GM19043 (cell line): ENCODE measurements around the gene ADGRG7.
A peak's percentile ranks its signal among the peaks of the same experiment; 100 is the strongest.
"Not testable (repeated sequence)": the region's sequence is repeated elsewhere in the genome, so short reads cannot be mapped to it uniquely, and the experiment has no call there.

Source experiments
- ATAC-seq: cut with Tn5 transposase; IDR thresholded peaks from one replicate; pipeline ENCODE4 v1.9.1; 2021; ENCODE audit warnings: low read depth; ENCODE audit not compliant: unreplicated experiment

Gene ADGRG7

DNA sequence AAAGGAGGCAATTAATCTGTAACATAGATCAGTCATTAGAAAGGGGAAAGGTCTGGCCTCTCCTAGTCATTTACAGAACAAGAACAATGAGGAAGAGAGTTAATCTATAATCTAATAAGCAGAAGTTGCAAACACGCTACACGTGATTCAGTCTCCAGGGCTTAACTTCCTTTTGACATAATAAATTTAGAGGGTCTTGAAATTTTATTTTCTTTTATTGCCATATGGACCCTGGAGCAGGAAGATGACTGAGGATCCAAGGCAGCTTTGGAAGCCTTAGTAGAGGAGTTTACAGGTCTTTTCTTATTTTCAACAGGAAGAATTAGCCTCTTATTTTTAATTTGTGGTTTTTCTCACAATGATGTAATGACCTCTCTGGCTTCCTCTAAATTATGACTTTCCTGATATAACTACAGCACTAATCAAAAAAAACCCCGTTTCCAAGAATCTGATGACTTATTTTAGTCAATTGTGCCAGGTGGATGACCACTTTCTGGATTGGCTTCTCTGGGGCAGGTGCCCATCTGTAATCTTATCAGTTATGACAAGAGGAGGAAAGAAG is 32.2 kb downstream of the ADGRG7 start:
- ATAC-seq = peak; percentile 84

DNA sequence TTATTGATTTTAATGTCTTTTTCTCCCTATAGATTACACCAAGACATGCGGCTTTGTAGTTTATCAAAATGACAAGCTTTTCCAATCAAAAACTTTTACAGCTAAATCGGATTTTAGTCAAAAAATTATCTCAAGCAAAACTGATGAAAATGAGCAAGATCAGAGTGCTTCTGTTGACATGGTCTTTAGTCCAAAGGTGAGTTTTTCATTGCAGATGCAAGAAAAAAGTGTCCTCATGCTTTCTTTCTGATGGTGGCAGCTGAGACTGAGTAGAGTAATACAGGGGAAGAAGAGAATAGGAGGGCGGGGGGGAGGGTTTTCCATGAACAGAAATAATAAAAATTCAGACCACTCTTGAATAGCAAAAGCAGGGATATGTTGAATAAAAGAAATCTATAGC is 36.5 kb downstream of the ADGRG7 start:
- no peak for ATAC-seq

DNA sequence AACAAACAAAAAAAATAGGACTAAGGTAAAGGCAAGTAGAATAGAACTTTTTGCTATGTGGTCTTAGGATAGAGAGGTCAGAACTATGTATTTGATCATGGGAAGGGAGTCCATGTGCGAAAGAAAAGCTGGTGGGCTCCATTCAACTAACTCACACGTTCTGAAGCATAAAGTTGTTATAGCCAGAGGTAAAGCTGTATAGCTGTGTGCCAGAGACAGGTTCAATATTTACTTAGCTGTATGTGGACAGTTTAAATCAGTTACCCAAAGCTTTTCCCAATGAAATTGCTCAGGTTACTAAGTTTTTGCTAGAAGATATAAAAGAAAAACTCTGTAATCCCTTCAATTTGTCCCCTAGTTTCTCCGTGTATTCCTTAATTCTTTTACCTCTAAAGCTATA is 37.8 kb downstream of the ADGRG7 start:
- ATAC-seq = no peak

DNA sequence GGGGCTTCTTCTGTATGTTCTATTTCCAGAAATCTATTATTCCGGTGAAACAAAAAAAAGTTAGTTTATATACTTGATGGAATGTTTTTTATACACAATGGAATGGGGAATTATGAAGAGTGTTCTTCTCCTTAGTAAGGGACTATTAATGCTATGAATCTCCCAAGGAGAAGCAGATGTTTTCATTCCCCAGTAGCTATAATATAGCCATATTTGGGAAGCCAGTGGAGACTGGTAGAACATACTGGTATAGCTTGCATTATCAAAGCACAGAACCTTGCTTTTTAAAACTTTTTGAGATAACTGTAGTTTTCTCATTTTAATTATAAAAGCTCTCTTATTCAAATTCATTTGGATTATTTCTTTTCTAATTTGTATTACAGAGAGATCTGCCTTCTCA is 38.3 kb downstream of the ADGRG7 start:
- no peak for ATAC-seq

DNA sequence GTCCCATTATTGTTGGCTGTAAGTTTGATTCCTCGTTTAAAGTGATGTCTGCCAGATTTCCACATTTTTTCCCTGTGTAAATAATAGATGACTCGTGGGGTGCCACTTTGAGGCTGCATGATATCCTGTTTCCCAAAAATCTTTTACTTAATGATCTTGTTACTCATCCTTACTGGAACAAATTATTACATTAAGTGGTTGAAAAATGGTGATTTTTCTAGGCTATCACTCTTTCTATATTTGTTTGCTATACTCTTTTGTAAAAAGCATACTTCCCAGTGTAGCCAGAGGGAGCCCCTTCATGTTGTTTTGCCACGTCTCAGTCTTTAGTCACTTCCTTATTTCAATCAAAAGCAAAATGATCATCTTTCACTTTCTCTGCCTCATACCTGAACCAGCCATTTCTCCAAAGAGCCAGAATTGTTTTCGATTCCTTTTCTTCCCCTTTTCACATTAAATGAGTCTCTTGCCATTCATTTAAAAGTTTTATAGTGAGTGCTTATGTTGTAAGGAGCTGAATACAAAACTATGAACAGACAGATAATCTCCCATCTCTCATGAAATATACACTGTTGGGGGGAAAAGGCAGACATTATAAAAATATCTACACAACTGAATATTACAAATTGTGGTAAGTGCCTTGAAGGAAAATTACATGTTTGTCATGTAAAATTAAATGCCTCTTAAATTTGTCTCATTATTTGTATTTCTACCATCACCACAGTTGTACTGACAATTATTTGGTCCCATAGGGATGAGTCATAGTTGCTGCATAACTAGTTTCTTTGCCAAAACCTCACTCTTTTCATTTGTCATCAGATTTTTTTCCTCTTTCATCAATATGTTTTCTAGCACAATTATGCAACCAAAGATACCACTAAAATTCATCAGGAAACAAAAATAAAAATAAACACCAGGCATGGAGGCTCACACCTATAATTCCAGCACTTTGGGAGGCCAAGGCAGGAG is 41.5 kb downstream of the ADGRG7 start:
- peak; percentile 99 for ATAC-seq

DNA sequence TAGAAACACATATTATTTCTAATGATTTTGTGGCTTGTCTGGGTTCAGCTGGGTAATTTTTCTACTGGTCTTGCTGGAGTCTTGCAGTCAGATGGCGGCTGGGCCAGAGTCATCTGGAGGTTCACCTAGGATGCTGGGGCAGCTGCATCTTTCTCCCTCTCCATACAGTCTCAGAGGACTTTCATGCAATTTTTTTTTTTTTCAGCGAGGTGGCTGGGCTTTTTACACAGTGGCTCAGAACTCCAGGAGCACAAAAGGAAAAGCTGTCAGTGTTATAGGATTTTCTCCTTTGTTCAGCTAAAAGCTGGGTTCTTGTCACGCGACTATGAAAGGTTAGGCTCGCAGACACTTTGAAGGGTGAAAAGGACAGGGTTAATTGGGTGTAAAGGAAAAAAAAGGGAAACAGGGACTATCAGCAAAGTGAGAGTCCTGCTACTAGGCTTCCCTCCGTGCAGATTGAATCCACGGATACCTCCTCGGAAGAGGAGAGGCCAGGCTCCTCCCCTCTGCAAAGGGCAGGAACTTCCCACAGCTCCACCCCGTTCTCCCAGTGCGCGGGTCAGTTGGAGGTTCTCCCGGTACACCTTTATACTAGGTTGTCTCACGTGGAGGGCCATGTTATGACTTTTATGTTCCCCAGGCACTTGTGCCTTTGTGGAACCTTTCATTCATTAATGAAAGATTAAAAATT is 44.3 kb downstream of the ADGRG7 start:
- ATAC-seq = no peak

DNA sequence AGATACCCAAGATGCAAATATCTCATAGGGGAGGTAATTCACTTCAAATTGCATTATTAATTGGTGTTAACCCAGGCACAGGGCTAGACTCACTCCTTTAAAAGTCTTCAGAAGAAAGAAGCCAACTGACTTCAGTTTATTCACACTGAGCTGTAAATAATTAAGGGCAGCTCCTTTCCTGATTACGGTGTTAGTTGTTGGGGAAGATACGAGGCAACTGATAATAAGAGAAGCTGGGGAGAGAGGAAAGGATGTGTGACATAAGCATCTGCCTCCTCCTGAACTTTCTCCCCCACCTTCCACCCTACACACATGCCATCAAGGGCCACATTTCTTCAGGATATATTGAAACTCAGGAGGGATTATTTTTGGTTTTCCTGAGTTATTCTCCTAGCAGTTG is 47.5 kb downstream of the ADGRG7 start:
- ATAC-seq = no peak

DNA sequence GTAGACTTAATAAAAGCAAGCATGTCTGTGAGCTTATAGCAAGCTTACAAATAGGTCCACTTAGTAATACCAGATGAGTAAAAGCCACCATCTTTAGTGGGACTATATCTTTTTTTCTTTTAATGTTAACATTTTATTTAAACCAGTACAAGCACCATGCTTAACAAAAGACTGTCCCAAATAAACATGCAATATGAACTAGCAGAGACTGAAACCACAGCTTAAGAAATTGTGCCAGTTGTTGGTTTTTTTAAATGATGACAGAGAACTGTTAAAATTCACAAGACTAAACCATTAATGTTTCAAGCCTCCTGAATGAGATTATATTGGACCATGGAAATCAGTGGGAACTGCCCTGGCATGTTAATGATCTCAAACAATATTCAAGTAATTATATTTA is 51.9 kb downstream of the ADGRG7 start:
- not testable (repeated sequence) for ATAC-seq

DNA sequence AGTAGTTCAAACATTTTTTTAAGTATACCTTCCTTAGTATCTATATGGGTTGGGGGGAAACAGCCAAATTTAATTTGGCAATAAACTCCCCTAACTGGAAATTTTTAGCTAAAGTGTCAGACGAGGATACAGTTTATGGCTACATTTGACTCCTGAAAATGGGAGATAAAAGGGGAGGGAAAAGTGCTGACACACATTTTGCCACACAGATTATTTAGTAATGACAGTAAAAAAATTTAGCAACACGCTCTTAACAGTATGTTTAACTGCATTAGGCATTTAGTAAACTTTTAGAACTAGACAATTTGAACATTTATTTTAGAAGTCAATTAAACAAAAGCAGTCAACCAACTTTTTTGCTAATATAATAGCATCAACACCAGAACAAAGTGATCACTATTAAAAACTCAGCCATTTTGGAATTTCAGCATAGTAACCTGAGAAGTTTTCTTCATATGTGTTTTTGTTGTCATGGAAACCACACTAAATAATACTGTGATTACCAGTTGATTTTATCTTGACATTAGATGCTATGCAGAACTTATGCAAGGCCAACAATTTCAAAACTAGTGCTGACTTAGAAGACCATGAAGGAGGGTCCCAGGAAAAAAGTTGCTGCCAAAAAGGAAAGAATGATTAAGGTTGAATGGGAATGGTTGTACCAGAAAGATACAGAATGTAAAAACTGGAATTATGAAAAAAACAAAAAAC is 52.9 kb downstream of the ADGRG7 start:
- ATAC-seq = no peak

DNA sequence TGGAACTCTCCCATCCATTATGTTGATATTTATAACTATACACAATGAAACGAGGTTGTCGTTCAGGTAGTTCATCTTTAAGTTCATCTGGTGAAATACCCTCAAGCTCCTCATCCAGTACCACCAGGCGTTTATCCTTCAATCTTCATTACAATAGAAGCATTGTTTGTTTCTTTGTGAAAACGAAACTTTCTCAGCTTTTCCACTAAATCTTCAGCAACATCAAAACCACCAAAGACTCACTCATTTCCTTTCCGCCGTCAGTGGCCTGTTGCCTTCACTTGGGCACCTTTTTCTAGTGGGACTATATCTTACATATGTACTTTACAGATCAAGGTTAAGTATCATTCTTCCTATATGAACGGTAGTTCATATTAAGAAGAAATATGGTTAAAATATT is 55.8 kb downstream of the ADGRG7 start:
- no peak for ATAC-seq

DNA sequence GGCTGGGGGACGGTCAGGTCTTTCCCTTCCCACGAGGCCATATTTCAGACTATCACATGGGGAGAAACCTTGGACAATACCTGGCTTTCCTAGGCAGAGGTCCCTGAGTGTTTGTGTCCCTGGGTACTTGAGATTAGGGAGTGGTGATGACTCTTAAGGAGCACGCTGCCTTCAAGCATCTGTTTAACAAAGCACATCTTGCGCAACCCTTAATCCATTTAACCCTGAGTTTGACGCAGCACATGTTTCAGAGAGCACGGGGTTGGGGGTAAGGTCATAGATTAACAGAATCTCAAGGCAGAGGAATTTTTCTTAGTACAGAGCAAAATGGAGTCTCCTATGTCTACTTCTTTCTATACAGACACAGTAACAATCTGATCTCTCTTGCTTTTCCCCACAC is 57.3 kb downstream of the ADGRG7 start:
- not testable (repeated sequence) for ATAC-seq

DNA sequence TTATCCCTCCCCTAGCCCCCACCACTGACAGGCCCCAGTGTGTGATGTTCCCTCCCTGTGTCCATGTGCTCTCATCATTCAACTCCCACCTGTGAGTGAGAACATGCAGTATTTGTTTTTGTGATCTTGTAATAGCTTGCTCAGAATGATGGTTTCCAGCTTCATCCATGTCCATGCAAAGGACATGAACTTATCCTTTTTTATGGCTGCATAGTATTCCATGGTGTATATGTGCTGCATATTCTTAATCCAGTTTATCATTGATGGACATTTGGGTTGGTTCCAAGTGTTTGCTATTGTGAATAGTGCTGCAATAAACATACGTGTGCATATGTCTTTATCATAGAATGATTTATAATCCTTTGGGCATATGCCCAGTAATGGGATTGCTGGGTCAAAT is 57.9 kb downstream of the ADGRG7 start:
- ATAC-seq = not testable (repeated sequence)

DNA sequence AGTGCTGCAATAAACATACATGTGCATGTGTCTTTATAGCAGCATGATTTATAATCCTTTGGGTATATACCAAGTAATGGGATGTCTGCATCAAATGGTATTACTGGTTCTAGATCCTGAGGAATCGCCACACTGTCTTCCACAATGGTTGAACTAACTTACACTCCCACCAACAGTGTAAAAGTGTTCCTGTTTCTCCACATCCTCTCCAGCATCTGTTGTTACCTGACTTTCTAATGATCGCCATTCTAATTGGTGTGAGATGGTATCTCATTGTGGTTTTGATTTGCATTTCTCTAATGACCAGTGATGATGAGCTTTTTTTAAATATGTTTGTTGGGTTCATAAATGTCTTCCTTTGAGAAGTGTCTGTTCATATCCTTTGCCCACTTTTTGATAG is 61.6 kb downstream of the ADGRG7 start:
- ATAC-seq = not testable (repeated sequence)

DNA sequence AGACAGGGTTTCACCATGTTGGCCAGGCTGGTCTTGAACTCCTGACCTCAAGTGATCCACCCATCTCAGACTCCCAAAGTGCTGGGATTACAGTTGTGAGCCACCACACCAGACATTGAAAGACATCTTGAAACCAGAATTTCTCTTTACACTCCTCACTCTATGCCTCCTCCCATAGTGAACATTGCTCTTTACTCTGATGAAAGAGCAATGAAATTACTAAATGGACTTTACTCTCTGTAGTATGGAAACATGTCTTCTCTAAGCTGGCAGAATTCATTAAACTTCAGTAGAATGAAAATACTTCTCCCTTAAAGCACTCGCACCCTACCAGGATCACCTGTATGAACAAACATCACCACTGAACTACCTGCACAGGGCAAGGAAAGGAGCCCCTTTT is 72.1 kb downstream of the ADGRG7 start:
- ATAC-seq = no peak

DNA sequence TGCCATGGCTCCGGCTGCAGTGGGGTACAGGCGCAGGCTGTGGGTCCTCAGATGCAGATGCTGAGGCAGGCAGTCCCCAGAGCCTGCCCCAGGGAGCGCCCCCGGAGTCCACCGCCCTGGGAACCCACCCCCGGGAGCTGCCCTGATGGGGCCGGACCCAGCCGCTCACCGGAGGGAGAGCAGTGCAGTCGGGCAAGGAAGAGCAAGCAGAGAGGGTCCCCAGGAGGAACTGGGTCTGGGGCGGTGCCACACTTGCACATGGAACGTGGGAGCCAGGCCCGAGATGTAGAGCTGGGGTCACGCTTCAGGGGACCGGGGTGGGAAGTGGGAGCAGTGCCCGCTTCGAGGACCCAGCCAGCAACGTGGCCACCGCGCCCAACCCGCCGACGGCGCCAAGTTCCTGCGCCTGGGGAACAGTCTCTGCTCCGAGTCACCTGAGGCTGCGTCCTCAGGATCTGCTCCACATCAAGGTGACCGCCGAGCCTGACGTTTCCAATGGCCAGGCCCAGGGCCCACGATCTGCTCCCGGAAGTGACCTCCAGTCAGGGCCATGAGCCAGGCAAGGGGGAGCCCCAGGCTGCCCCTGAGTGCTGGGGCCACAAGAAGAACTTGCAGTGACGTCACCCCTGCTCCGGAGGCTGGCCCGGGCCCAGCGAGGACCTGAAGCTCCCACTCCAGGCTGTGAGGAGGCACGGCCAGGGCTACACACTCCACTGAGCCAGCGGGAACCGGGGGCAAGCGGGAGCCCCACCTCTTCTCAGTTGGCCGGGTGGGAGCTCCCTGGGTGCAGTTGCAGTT is 72.9 kb downstream of the ADGRG7 start:
- ATAC-seq = no peak

DNA sequence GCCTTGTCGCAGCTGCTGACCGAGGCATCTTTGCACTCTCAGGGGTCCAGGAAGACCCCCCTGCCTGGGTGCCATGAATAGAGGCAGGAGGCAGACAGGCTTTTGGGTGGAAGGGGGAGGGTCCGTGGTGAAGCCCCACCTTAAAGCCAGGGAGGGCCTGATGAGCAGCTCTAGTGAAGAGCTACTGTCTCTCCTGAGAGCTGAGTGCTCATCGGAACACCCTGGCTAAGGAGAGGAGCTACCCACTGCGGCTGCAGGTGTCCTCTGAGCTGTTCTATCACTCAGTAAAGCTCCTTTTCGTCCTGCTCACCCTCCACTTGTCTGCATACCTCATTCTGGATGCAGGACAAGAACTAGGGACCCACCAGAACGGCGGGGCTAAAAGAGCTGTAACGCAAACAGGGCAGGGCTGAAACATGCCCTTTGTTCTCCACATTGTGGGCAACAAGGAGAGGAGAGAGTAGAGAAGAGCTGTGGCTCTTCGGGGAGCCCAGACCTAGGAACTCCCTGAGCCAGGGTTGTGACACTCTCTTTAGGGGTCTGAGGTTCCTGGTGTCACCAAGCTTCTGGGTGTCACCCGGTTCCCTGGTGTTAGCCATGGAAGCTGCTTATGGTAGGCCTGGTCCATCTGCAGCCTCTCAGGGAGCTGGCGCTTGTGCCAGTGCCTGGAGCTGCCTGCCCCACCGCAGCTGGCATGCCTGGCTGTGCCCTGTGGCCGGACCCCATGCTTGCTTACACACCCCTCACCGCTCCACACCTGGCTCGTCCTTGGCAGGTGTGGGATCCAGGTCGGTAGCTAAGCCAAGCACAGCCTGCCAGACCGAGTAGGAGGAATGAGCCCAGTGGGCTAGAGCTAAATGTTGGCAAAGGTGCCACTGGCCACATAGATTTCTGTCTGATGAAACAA is 73.7 kb downstream of the ADGRG7 start:
- no peak for ATAC-seq

DNA sequence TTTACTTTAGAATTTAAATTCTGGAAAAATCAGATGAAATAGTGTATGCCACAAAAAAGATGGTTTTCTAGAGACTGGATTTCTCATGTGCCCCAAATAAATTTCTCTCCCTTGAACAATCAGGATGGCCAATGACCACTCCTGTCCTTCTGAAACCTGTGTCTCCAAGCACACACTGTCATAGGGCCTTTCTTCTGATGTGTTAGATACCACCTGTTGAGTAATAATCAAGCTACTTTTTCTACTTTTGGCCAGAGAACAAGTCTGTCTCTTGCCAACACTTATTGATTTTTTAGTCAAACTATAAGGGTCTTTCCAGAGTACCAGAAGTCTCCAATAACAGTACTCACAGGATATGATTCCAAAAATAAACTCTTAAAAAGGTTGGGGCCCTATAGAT is 83.8 kb downstream of the ADGRG7 start:
- no peak for ATAC-seq

DNA sequence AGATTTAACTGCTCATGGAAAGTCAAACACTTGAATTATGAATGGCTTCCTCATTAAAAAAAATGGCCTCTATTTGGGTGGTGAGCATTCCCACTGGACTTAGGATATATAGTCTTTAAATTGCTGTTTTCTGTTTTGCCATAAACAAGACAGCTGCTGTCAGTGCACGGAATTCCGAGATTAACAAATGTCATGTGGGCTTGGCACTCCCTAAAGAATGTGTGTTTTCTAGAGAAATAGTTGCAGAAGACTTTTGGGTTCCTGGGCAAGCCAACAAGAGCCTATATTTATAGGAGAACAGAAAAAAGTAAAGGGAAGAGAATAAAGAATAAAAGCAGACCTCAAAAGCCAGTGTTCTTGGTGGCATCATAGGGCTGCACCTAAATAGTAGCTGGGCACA is 86.3 kb downstream of the ADGRG7 start:
- ATAC-seq = no peak

DNA sequence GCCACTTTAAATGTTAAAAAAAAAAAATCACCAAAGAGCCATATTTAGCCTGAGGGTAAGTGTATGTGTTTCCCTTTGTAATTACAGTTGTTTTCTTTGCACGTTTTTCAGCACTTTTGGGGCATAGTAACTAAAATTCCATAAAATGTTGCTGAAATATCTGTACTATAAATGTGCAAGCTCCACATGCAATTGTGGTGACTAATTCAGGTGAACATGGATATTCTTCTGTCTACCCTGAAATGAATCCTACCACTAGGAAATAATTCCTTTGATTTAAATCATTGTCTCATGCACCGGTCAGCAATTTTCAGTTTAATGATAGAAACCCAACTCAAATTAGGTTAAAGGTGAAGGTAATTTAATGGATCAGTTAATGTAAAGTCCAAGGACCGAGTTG is 86.8 kb downstream of the ADGRG7 start:
- ATAC-seq = no peak
